HCT116 (cell line): ENCODE measurements around the gene IL4. TPM values are rescaled to one million over a fixed set of nuclear protein-coding genes. Genes with fewer than 3 reads are reported as not detected.

ENCODE experiments used
- ATAC-seq: fragments of 200-7000 bp; cut with Tn5 transposase; 2 replicates; pipeline ENCODE4 v1.9.1; 2020; ENCODE audit warnings: mild to moderate bottlenecking, moderate library complexity
- BruUV-seq: library from RNA; stranded (reverse); fragments of 400-500 nt; replicated peaks from 2 replicates; lab custom pipeline; 2021; lab: Mats Ljungman, UMichigan
- CTCF ChIA-PET: fragments of 300-600 bp; sonication (Branson Sonifier 250); formaldehyde crosslinking; loops from one replicate; lab custom pipeline; 2021; ENCODE audit warnings: antibody characterized with exemption; lab: Charles Lee
- POLR2A ChIA-PET: fragments of 300-600, 350-600 bp; sonication (Branson Sonifier 250); formaldehyde crosslinking; loops from one replicate; lab custom pipeline; 2021; ENCODE audit warnings: antibody characterized with exemption; lab: Charles Lee
- RAD21 ChIA-PET, 2 experiments: fragments of 300-600 bp; sonication (Branson Sonifier 250); formaldehyde crosslinking; loops; one replicate each; lab custom pipeline; 2023; ENCODE audit warnings: low total read pairs in 2 of 2; ENCODE audit not compliant: uncharacterized antibody in 2 of 2, unreplicated experiment in 2 of 2, low non-redundant PET in 1 of 2; lab: Charles Lee
- DNase-seq: peaks from one replicate; pipeline ENCODE4 v3.0.0-alpha.2; 2010; ENCODE audit warnings: low read depth, low spot score
- H2AFZ ChIP-seq: fragments of 200-600 bp; shearing (Covaris generic), sonication (generic); 2 replicates; pipeline ENCODE4 v1.6.1; 2017; ENCODE audit warnings: low read depth, mixed run types, mixed read lengths, antibody characterized with exemption, low read length; ENCODE audit not compliant: poor library complexity, severe bottlenecking
- H3K27ac ChIP-seq: 2 replicates; pipeline ENCODE4 v1.5.1; 2012; ENCODE audit warnings: low read depth, low read length
- H3K27me3 ChIP-seq: fragments of 200-600 bp; sonication (generic); 2 replicates; pipeline ENCODE4 v1.6.1; 2016; ENCODE audit warnings: mixed run types, low read length, mixed read lengths; ENCODE audit not compliant: insufficient read depth
- H3K36me3 ChIP-seq, 2 experiments: fragments of 200-500 bp in 1 of 2; fragments of 200-600 bp in 1 of 2; sonication (Bioruptor generic) in 1 of 2; sonication (generic) in 1 of 2; 2 replicates each; pipeline versions ENCODE4 v1.5.1 to v1.6.1; 2014 to 2016; ENCODE audit warnings: low read length in 2 of 2, inconsistent platforms in 1 of 2, mixed read lengths in 1 of 2, mixed run types in 1 of 2; ENCODE audit not compliant: insufficient read depth in 2 of 2, control insufficient read depth in 1 of 2
- H3K4me1 ChIP-seq, 2 experiments: fragments of 200-600 bp in 1 of 2; sonication (generic) in 1 of 2; 2 replicates each; pipeline versions ENCODE4 v1.5.1 to v1.6.1; 2012 to 2017; ENCODE audit warnings: low read length in 2 of 2, inconsistent platforms in 1 of 2, mild to moderate bottlenecking in 1 of 2, mixed read lengths in 1 of 2, mixed run types in 1 of 2, moderate library complexity in 1 of 2; ENCODE audit not compliant: insufficient read depth in 2 of 2, control insufficient read depth in 1 of 2
- H3K4me2 ChIP-seq: fragments of 200-600 bp; sonication (generic); 2 replicates; pipeline ENCODE4 v1.6.1; 2017; ENCODE audit warnings: mixed run types, low read length, mixed read lengths
- H3K4me3 ChIP-seq, 2 experiments: fragments of 200-600 bp in 1 of 2; sonication (generic) in 1 of 2; replicated peaks in 1 of 2; 2 replicates each; pipeline ENCODE4 v1.5.1; 2011 to 2016; ENCODE audit warnings: low read length in 2 of 2, control low read depth in 1 of 2, low read depth in 1 of 2, mild to moderate bottlenecking in 1 of 2, mixed read lengths in 1 of 2, mixed run types in 1 of 2
- H3K79me2 ChIP-seq: fragments of 200-600 bp; sonication (generic); 2 replicates; pipeline ENCODE4 v1.6.1; 2017; ENCODE audit warnings: mild to moderate bottlenecking, mixed run types, low read length, moderate library complexity, mixed read lengths; ENCODE audit not compliant: insufficient read depth
- H3K9ac ChIP-seq: fragments of 200-600 bp; sonication (generic); 2 replicates; pipeline ENCODE4 v1.6.1; 2016; ENCODE audit warnings: low read length, mixed read lengths
- H3K9me2 ChIP-seq: fragments of 200-600 bp; sonication (generic), shearing (Covaris generic); 2 replicates; pipeline ENCODE4 v1.6.1; 2017; ENCODE audit warnings: mixed run types, mild to moderate bottlenecking, moderate library complexity; ENCODE audit not compliant: insufficient read depth
- H3K9me3 ChIP-seq, 2 experiments: fragments of 200-500 bp in 1 of 2; fragments of 200-600 bp in 1 of 2; sonication (Bioruptor generic) in 1 of 2; sonication (generic) in 1 of 2; 2 replicates each; pipeline ENCODE4 v1.6.1; 2014 to 2017; ENCODE audit warnings: low read length in 2 of 2, mixed read lengths in 2 of 2, inconsistent platforms in 1 of 2, low read depth in 1 of 2, mild to moderate bottlenecking in 1 of 2, mixed run types in 1 of 2, moderate library complexity in 1 of 2; ENCODE audit not compliant: control insufficient read depth in 1 of 2, insufficient read depth in 1 of 2
- H4K20me1 ChIP-seq: fragments of 200-600 bp; sonication (generic), shearing (Covaris generic); 2 replicates; pipeline ENCODE4 v1.6.1; 2017; ENCODE audit warnings: mixed run types, mild to moderate bottlenecking, moderate library complexity; ENCODE audit not compliant: insufficient read depth
- ATF3 ChIP-seq: IDR thresholded peaks from 2 replicates; pipeline ENCODE4 v1.6.1; 2012
- CBX3 ChIP-seq: IDR thresholded peaks from 2 replicates; pipeline ENCODE4 v1.6.1; 2012; ENCODE audit warnings: low read depth
- ELF1 ChIP-seq: IDR thresholded peaks from 2 replicates; pipeline ENCODE4 v1.6.1; 2012; ENCODE audit warnings: low read depth, borderline replicate concordance
- EZH2 ChIP-seq: fragments of 200-600 bp; sonication (generic); IDR thresholded peaks from 2 replicates; pipeline ENCODE4 v1.6.1; 2017; ENCODE audit warnings: antibody characterized with exemption, mixed run types
- JUND ChIP-seq: IDR thresholded peaks from 2 replicates; pipeline ENCODE4 v1.6.1; 2012
- POLR2A ChIP-seq: IDR thresholded peaks from 2 replicates; pipeline ENCODE4 v1.7.0; 2011; ENCODE audit warnings: borderline replicate concordance; ENCODE audit not compliant: insufficient read depth, insufficient read length; ENCODE audit errors: extremely low read depth
- POLR2AphosphoS5 ChIP-seq: IDR thresholded peaks from 2 replicates; pipeline ENCODE4 v1.6.1; 2011; ENCODE audit warnings: mild to moderate bottlenecking, low read depth, low read length, moderate library complexity
- SIN3A ChIP-seq: IDR thresholded peaks from 2 replicates; pipeline ENCODE4 v1.6.1; 2012; ENCODE audit warnings: low read depth
- SP1 ChIP-seq: IDR thresholded peaks from 2 replicates; pipeline ENCODE4 v1.6.1; 2012; ENCODE audit warnings: low read depth
- YY1 ChIP-seq: IDR thresholded peaks from 2 replicates; pipeline ENCODE4 v1.6.1; 2011; ENCODE audit warnings: low read length, low read depth, moderate library complexity, mild to moderate bottlenecking; ENCODE audit not compliant: insufficient replicate concordance; ENCODE audit errors: extremely low read depth
- ZFX ChIP-seq: fragments of 450-650 bp; IDR thresholded peaks from 2 replicates; pipeline ENCODE4 v1.6.1; 2017
- ZNF274 ChIP-seq: fragments of 200-500 bp; sonication (Bioruptor generic); IDR thresholded peaks from 2 replicates; pipeline ENCODE4 v1.6.1; 2014; ENCODE audit warnings: mild to moderate bottlenecking, low read depth, low read length, inconsistent platforms
- intact Hi-C: fragments of 100-400 bp; cut with micrococcal nuclease; formaldehyde crosslinking; loops from 2 replicates; pipeline ENCODE4 v1.10.0; 2022
- total RNA-seq: library from RNA; stranded (reverse); gene quantifications from one replicate; pipeline ENCODE4 v1.2.1, GENCODE V29; 2021; ENCODE audit not compliant: unreplicated experiment
- TF ChIP-seq, protein P1 (sequence below): IDR thresholded peaks from 2 replicates; pipeline ENCODE4 v1.6.1; 2012; ENCODE audit warnings: low read depth
- TF ChIP-seq, protein P2 (sequence below): IDR thresholded peaks from 2 replicates; pipeline ENCODE4 v1.6.1; 2012

Gene IL4
- total RNA-seq, 1 experiment from 2014 or later = not detected

GRCh38 chr5:132677682-132678400, 4.1 kb downstream of the IL4 start (continued):
- TF ChIP-seq, protein P1, sequence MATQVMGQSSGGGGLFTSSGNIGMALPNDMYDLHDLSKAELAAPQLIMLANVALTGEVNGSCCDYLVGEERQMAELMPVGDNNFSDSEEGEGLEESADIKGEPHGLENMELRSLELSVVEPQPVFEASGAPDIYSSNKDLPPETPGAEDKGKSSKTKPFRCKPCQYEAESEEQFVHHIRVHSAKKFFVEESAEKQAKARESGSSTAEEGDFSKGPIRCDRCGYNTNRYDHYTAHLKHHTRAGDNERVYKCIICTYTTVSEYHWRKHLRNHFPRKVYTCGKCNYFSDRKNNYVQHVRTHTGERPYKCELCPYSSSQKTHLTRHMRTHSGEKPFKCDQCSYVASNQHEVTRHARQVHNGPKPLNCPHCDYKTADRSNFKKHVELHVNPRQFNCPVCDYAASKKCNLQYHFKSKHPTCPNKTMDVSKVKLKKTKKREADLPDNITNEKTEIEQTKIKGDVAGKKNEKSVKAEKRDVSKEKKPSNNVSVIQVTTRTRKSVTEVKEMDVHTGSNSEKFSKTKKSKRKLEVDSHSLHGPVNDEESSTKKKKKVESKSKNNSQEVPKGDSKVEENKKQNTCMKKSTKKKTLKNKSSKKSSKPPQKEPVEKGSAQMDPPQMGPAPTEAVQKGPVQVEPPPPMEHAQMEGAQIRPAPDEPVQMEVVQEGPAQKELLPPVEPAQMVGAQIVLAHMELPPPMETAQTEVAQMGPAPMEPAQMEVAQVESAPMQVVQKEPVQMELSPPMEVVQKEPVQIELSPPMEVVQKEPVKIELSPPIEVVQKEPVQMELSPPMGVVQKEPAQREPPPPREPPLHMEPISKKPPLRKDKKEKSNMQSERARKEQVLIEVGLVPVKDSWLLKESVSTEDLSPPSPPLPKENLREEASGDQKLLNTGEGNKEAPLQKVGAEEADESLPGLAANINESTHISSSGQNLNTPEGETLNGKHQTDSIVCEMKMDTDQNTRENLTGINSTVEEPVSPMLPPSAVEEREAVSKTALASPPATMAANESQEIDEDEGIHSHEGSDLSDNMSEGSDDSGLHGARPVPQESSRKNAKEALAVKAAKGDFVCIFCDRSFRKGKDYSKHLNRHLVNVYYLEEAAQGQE = no peak

DNA sequence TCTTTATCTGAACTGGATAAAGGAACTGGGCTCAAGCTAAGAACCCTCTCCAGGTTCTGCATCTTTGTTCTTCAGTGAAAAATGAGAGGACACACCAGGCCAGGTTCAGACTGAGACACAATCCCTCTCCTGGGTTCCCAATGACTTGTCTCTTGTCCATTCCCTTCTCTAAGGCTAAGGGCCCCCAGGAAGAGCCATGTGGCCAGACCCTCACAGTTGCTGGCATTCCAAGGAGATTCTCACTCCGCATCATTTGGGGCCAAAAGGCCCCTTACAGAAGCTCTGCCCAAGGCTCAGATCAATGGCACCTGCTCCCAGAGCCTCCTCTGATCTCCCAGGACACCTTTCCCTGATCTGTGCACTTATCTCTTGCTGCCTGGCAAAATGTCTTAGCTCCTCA, 4.9 kb downstream of the IL4 start:
- intact Hi-C loops = loop anchor here (5.0 to 10.0 kb wide), 2 partner anchors 154 to 291 kb away; no protein-coding TSS in a partner anchor
- H3K27me3 ChIP-seq = no peaks in the 10 kb centered on the region
- ATAC-seq (no peak), DNase-seq (no peak)
- CTCF ChIA-PET = no interaction called here
- peaks cover 24 to 34% of the 10 kb centered on the region in 2 experiments for H3K4me1 ChIP-seq
- no peak overlapping the region for H2AFZ ChIP-seq
- H3K36me3 ChIP-seq = no peaks in the 10 kb centered on the region
- no peak overlapping the region for H3K9ac ChIP-seq
- no peak overlapping the region for H3K4me3 ChIP-seq
- H3K27ac ChIP-seq = no peak overlapping the region
- no peak overlapping the region for H3K4me2 ChIP-seq
- POLR2A ChIA-PET = no interaction called here
- no peaks in the 10 kb centered on the region for H3K9me2 ChIP-seq
- no peaks in the 10 kb centered on the region for H3K79me2 ChIP-seq
- no peak for TF ChIP-seq JUND
- no peak for TF ChIP-seq SP1
- TF ChIP-seq EZH2 = no peak
- TF ChIP-seq ZNF274 = no peak
- TF ChIP-seq YY1 = no peak
- no peak for TF ChIP-seq ZFX
- no peak for TF ChIP-seq ELF1
- TF ChIP-seq, protein P2, sequence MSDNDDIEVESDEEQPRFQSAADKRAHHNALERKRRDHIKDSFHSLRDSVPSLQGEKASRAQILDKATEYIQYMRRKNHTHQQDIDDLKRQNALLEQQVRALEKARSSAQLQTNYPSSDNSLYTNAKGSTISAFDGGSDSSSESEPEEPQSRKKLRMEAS = no peak
- no peak for TF ChIP-seq POLR2A
- no peak for TF ChIP-seq ATF3
- TF ChIP-seq CBX3 = no peak
- TF ChIP-seq POLR2AphosphoS5 = no peak
- no peak for TF ChIP-seq SIN3A
- RAD21 ChIA-PET = no interaction called here
- no peaks in the 10 kb centered on the region for H4K20me1 ChIP-seq
- H3K9me3 ChIP-seq = no peaks in the 10 kb centered on the region
- no TSS peak for BruUV-seq
